H1 (cell line): ENCODE results near the gene MRPS34. TPM values are rescaled to one million over a fixed set of nuclear protein-coding genes. Genes with fewer than 3 reads are reported as not detected.

ENCODE experiments used
- CTCF ChIA-PET: fragments of 300-600 bp; sonication (Branson Sonifier 250); formaldehyde crosslinking; loops from one replicate; lab custom pipeline; 2021; ENCODE audit not compliant: partially characterized antibody; lab: Charles Lee
- POLR2A ChIA-PET: fragments of 300-600 bp; sonication (Branson Sonifier 250); formaldehyde crosslinking; loops from one replicate; lab custom pipeline; 2021; ENCODE audit warnings: inconsistent platforms; ENCODE audit not compliant: partially characterized antibody; lab: Charles Lee
- DNase-seq, 2 experiments: peaks; one replicate each; pipeline versions ENCODE4 v3.0.0 to v3.0.0-alpha.2; 2010 to 2022; ENCODE audit warnings: low spot score in 2 of 2, low read depth in 1 of 2, mixed read lengths in 1 of 2
- FAIRE-seq: peaks from 2 replicates; lab custom pipeline; 2011; peaks lifted over from hg19 to GRCh38; lab: Jason Lieb, UNC
- H2AFZ ChIP-seq: 2 replicates; pipeline ENCODE4 v1.8.1; 2012; ENCODE audit warnings: low read length, inconsistent platforms
- H2AK5ac ChIP-seq: 2 replicates; pipeline ENCODE4 v1.6.1; 2013; ENCODE audit warnings: low read depth, low read length
- H2BK120ac ChIP-seq: replicated peaks from 2 replicates; pipeline ENCODE3; 2013; ENCODE audit warnings: low read depth, low read length, inconsistent platforms
- H2BK12ac ChIP-seq: 2 replicates; pipeline ENCODE4 v1.6.1; 2013; ENCODE audit warnings: low read depth, low read length
- H2BK15ac ChIP-seq: 2 replicates; pipeline ENCODE4 v1.6.1; 2013; ENCODE audit warnings: low read length
- H2BK20ac ChIP-seq: 2 replicates; pipeline ENCODE4 v1.6.1; 2013; ENCODE audit warnings: low read length
- H2BK5ac ChIP-seq: 2 replicates; pipeline ENCODE4 v1.6.1; 2013; ENCODE audit warnings: low read depth, low read length
- H3K14ac ChIP-seq: 2 replicates; pipeline ENCODE4 v1.6.1; 2013; ENCODE audit warnings: inconsistent platforms; ENCODE audit not compliant: insufficient read length
- H3K18ac ChIP-seq: 2 replicates; pipeline ENCODE4 v1.6.1; 2013; ENCODE audit warnings: low read length; ENCODE audit errors: extremely low read depth
- H3K23ac ChIP-seq: 2 replicates; pipeline ENCODE4 v1.6.1; 2013; ENCODE audit warnings: inconsistent platforms; ENCODE audit not compliant: insufficient read length
- H3K23me2 ChIP-seq: 2 replicates; pipeline ENCODE4 v1.6.1; 2013; ENCODE audit warnings: low read depth, low read length
- H3K27ac ChIP-seq: 2 replicates; pipeline ENCODE4 v1.6.1; 2011; ENCODE audit warnings: low read depth, low read length, inconsistent platforms
- H3K27me3 ChIP-seq, 4 experiments: replicated peaks in 1 of 4; 1 replicate in 1 of 4; 2 replicates in 3 of 4; pipeline versions ENCODE4 v1.6.1 to v1.8.1; 2011 to 2013; ENCODE audit warnings: low read length in 3 of 4, mild to moderate bottlenecking in 3 of 4, inconsistent platforms in 2 of 4, mixed read lengths in 2 of 4, moderate library complexity in 1 of 4; ENCODE audit not compliant: control insufficient read depth in 3 of 4, insufficient read depth in 3 of 4; ENCODE audit errors: extremely low read depth in 1 of 4
- H3K36me3 ChIP-seq, 4 experiments: 2 replicates each; pipeline versions ENCODE4 v1.6.1 to v1.8.1; 2011 to 2013; ENCODE audit warnings: mild to moderate bottlenecking in 4 of 4, low read length in 3 of 4, moderate library complexity in 2 of 4, control low read depth in 1 of 4, inconsistent platforms in 1 of 4; ENCODE audit not compliant: insufficient read depth in 4 of 4, control insufficient read depth in 2 of 4
- H3K4ac ChIP-seq: replicated peaks from 2 replicates; pipeline ENCODE3; 2013; ENCODE audit warnings: low read length, low read depth, mixed read lengths, inconsistent platforms; ENCODE audit not compliant: insufficient read length
- H3K4me1 ChIP-seq, 4 experiments: replicated peaks in 1 of 4; 1 replicate in 1 of 4; 2 replicates in 3 of 4; pipeline versions ENCODE4 v1.6.1 to v1.8.1; 2011 to 2013; ENCODE audit warnings: low read length in 3 of 4, inconsistent platforms in 2 of 4, mixed read lengths in 1 of 4; ENCODE audit not compliant: insufficient read depth in 4 of 4, control insufficient read depth in 3 of 4
- H3K4me2 ChIP-seq, 2 experiments: 2 replicates each; pipeline versions ENCODE4 v1.6.1 to v1.8.1; 2011 to 2013; ENCODE audit warnings: low read depth in 2 of 2, low read length in 2 of 2, control low read depth in 1 of 2, inconsistent platforms in 1 of 2, mild to moderate bottlenecking in 1 of 2; ENCODE audit not compliant: insufficient read depth in 1 of 2
- H3K4me3 ChIP-seq, 4 experiments: fragments of 200-600, 300-600 bp in 1 of 4; sonication (generic), shearing (Covaris generic), sonication (Bioruptor Twin) in 1 of 4; 2 replicates each; pipeline versions ENCODE4 v1.5.1 to v1.8.1; 2011 to 2016; ENCODE audit warnings: low read length in 4 of 4, low read depth in 3 of 4, control low read depth in 2 of 4, inconsistent platforms in 2 of 4, mild to moderate bottlenecking in 2 of 4, mixed read lengths in 1 of 4, moderate library complexity in 1 of 4; ENCODE audit not compliant: insufficient read depth in 2 of 4; ENCODE audit errors: extremely low read depth in 1 of 4
- H3K56ac ChIP-seq: replicated peaks from 2 replicates; pipeline ENCODE3; 2013; ENCODE audit warnings: low read depth, mild to moderate bottlenecking, mixed read lengths, low read length, inconsistent platforms; ENCODE audit not compliant: insufficient read length
- H3K79me1 ChIP-seq: 2 replicates; pipeline ENCODE4 v1.6.1; 2013; ENCODE audit warnings: low read depth, low read length, control low read depth
- H3K79me2 ChIP-seq, 2 experiments: 2 replicates each; pipeline versions ENCODE4 v1.6.1 to v1.8.1; 2012 to 2013; ENCODE audit warnings: low read length in 2 of 2, mild to moderate bottlenecking in 2 of 2, inconsistent platforms in 1 of 2; ENCODE audit not compliant: insufficient read depth in 2 of 2, control insufficient read depth in 1 of 2
- H3K9ac ChIP-seq, 4 experiments: replicated peaks in 1 of 4; 1 replicate in 1 of 4; 2 replicates in 3 of 4; pipeline versions ENCODE4 v1.6.1 to v1.8.1; 2011 to 2013; ENCODE audit warnings: low read depth in 3 of 4, low read length in 3 of 4, control low read depth in 2 of 4, mild to moderate bottlenecking in 2 of 4, moderate library complexity in 2 of 4, inconsistent platforms in 1 of 4; ENCODE audit errors: extremely low read depth in 1 of 4
- H3K9me3 ChIP-seq, 2 experiments: 2 replicates each; pipeline versions ENCODE4 v1.6.1 to v1.8.1; 2012 to 2013; ENCODE audit warnings: mild to moderate bottlenecking in 2 of 2, moderate library complexity in 2 of 2, control low read depth in 1 of 2, inconsistent platforms in 1 of 2, low read depth in 1 of 2, low read length in 1 of 2, mixed read lengths in 1 of 2; ENCODE audit not compliant: insufficient read depth in 2 of 2
- H4K20me1 ChIP-seq, 2 experiments: replicated peaks in 1 of 2; 2 replicates each; pipeline versions ENCODE3 to v1.8.1; 2011 to 2013; ENCODE audit warnings: inconsistent platforms in 2 of 2, low read length in 2 of 2, mild to moderate bottlenecking in 1 of 2; ENCODE audit not compliant: insufficient read depth in 2 of 2, control insufficient read depth in 1 of 2
- H4K5ac ChIP-seq: 2 replicates; pipeline ENCODE4 v1.6.1; 2013; ENCODE audit warnings: low read length, low read depth, mixed read lengths, inconsistent platforms; ENCODE audit not compliant: insufficient read length
- H4K8ac ChIP-seq: 2 replicates; pipeline ENCODE4 v1.8.0; 2013; ENCODE audit warnings: mild to moderate bottlenecking, moderate library complexity, low read length, inconsistent platforms; ENCODE audit not compliant: insufficient read depth; ENCODE audit errors: extremely low read depth
- H4K91ac ChIP-seq: replicated peaks from 2 replicates; pipeline ENCODE3; 2013; ENCODE audit warnings: low read length, mixed read lengths, inconsistent platforms; ENCODE audit not compliant: insufficient read length
- BACH1 ChIP-seq: IDR thresholded peaks from 2 replicates; pipeline ENCODE4 v1.6.1; 2012; ENCODE audit warnings: low read length, improper control_type of control experiment
- CHD2 ChIP-seq: IDR thresholded peaks from 2 replicates; pipeline ENCODE4 v1.6.1; 2012; ENCODE audit warnings: low read length, improper control_type of control experiment
- CREB1 ChIP-seq: IDR thresholded peaks from 2 replicates; pipeline ENCODE4 v1.6.1; 2012; ENCODE audit warnings: inconsistent platforms
- EP300 ChIP-seq, 2 experiments: IDR thresholded peaks; 1 replicate in 1 of 2; 2 replicates in 1 of 2; pipeline ENCODE4 v1.6.1; 2011 to 2012; ENCODE audit warnings: low read depth in 2 of 2, low read length in 2 of 2, mild to moderate bottlenecking in 2 of 2, borderline replicate concordance in 1 of 2, inconsistent platforms in 1 of 2, moderate library complexity in 1 of 2
- HDAC2 ChIP-seq, 2 experiments: fragments of 300-600 bp in 1 of 2; sonication (generic) in 1 of 2; IDR thresholded peaks; 2 replicates each; pipeline ENCODE4 v1.6.1; 2011 to 2012; ENCODE audit warnings: low read depth in 2 of 2, low read length in 2 of 2, mild to moderate bottlenecking in 2 of 2, moderate library complexity in 2 of 2, borderline replicate concordance in 1 of 2, inconsistent platforms in 1 of 2
- HDAC6 ChIP-seq: IDR thresholded peaks from one replicate; pipeline ENCODE4 v1.7.1; 2012; ENCODE audit warnings: low read depth, mild to moderate bottlenecking, inconsistent platforms, low read length, moderate library complexity
- JUND ChIP-seq: IDR thresholded peaks from 2 replicates; pipeline ENCODE4 v1.6.1; 2011; ENCODE audit warnings: mild to moderate bottlenecking, improper control_type of control experiment, low read length
- PHF8 ChIP-seq: fragments of 200-600 bp; sonication (generic); conservative IDR thresholded peaks from 2 replicates; pipeline ENCODE4 v1.7.1; 2012; ENCODE audit warnings: low read depth, mild to moderate bottlenecking, inconsistent platforms, low read length, moderate library complexity
- POU5F1 ChIP-seq: IDR thresholded peaks from 2 replicates; pipeline ENCODE4 v1.6.1; 2011; ENCODE audit warnings: low read depth, mild to moderate bottlenecking, low read length, moderate library complexity
- RBBP5 ChIP-seq: IDR thresholded peaks from 2 replicates; pipeline ENCODE4 v1.7.1; 2012; ENCODE audit warnings: low read depth, mild to moderate bottlenecking, inconsistent platforms, low read length, moderate library complexity, borderline replicate concordance
- RXRA ChIP-seq: IDR thresholded peaks from 2 replicates; pipeline ENCODE4 v1.6.1; 2011; ENCODE audit warnings: low read depth, mild to moderate bottlenecking, low read length, moderate library complexity; ENCODE audit not compliant: insufficient read depth
- SP2 ChIP-seq: IDR thresholded peaks from 2 replicates; pipeline ENCODE4 v1.6.1; 2012; ENCODE audit warnings: mild to moderate bottlenecking, low read length, inconsistent platforms
- YY1 ChIP-seq: IDR thresholded peaks from 2 replicates; pipeline ENCODE4 v1.6.1; 2011; ENCODE audit warnings: low read depth, mild to moderate bottlenecking, low read length
- WGBS, 2 experiments: shearing (Covaris generic) in 1 of 2; methylation state at CpG; one replicate each; pipeline versions ENCODE4 v1.1.6 to v1.1.7; 2013 to 2015; ENCODE audit warnings: low lambda C conversion rate in 2 of 2, mixed read lengths in 2 of 2, inconsistent platforms in 1 of 2, low coverage in 1 of 2, missing lambda C conversion rate in 1 of 2; ENCODE audit not compliant: insufficient replicate concordance in 2 of 2, insufficient coverage in 1 of 2, insufficient read length in 1 of 2; ENCODE audit errors: extremely low coverage in 1 of 2, missing lambda C conversion rate in 1 of 2; 5-methylcytosine and 5-hydroxymethylcytosine counted together
- polyA plus RNA-seq, 7 experiments: library from polyadenylated mRNA; depleted of rRNA in 3 of 7; stranded (reverse) in 5 of 7; unstranded in 2 of 7; fragments of >200 nt in 5 of 7; fragments of 200-250 nt in 2 of 7; gene quantifications; 1 replicate in 5 of 7; 2 replicates in 1 of 7; 4 replicates in 1 of 7; pipeline versions ENCODE4 v1.2.1 to v1.2.3, GENCODE V29; 2011 to 2013; ENCODE audit warnings: missing spikeins in 2 of 7, mixed read lengths in 2 of 7
- total RNA-seq: library from RNA; stranded (reverse); fragmentation: NEBNext Ultra II Directional; extraction: Animal tissue kit (Norgen Biotek cat#: 25700); gene quantifications from 2 replicates; pipeline ENCODE4 v1.2.1, GENCODE V29; 2021
- TF ChIP-seq, protein P1 (sequence below): IDR thresholded peaks from 2 replicates; pipeline ENCODE4 v1.6.1; 2012; ENCODE audit warnings: inconsistent platforms

The MRPS34 gene
- total and polyA plus RNA-seq, 2 of the 8 experiments (the other 6 are each of a cell fraction or from before 2014, with no cell fraction given): 168 to 252 TPM

DNA sequence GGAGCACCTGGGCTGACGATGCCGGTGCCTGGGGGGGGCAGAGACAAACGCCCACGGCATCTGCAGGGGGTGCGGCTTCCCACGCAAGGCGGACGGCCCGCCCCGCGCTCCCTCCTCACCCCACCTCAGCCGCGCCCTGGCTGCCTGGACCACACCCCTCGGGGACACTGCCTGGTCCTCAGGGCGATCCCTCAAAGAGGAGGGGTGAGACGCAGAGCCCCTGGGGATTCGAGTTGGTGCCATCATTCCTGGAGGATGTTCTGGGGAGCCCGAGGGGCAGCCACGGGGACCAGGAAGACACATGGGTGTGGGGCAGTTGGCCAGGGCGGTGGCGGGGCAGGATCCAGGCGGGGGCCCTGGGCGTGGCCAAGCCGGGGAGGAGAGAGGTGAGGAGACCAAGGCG, 16.7 kb upstream of the MRPS34 start:
- Histone ChIP-seq H3K4ac (no peak overlapping the region), H4K91ac (no peak overlapping the region), H3K9me3 (no peaks in the 10 kb centered on the region), H3K23ac (no peak overlapping the region), H3K36me3 (peaks cover 0 to 44% (median 2%) of the 10 kb centered on the region in 4 experiments; a peak in 4 of 8 replicates), H3K79me2 (peaks cover 0 to 22% of the 10 kb centered on the region in 2 experiments; a peak in 3 of 4 replicates), H2BK20ac (no peak overlapping the region), H2BK12ac (no peak overlapping the region), H3K9ac (no peak overlapping the region), H3K4me1 (no peaks in the 10 kb centered on the region), H2AFZ (no peak overlapping the region), H2AK5ac (no peak overlapping the region), H2BK120ac (no peak overlapping the region), H3K18ac (no peak overlapping the region), H3K56ac (no peak overlapping the region), H3K14ac (no peak overlapping the region), H2BK15ac (no peak overlapping the region), H3K27ac (no peak overlapping the region), H3K79me1 (peaks cover 9% of the 10 kb centered on the region; the same call in 1 of the 2 replicates), H3K23me2 (no peaks in the 10 kb centered on the region), H2BK5ac (no peak overlapping the region), H3K27me3 (no peaks in the 10 kb centered on the region), H3K4me3 (no peak overlapping the region), H4K20me1 (peaks cover 17 to 18% of the 10 kb centered on the region in 2 experiments), H4K8ac (no peak overlapping the region), H4K5ac (no peak overlapping the region), H3K4me2 (no peak overlapping the region)
- DNase-seq: no peak
- no peak for FAIRE-seq
- POLR2A ChIA-PET: interaction anchor here (1.3 to 4.0 kb wide), 5 partner anchors 10 to 31 kb away, joined by 3 to 15 read pairs (median 4); partner anchors contain the start of genes EME2 and MRPS34
- 93% methylated on average over 14 of the region's 25 CpGs; no CpG with 5 or more reads in 1 of the 2 experiments for WGBS, 2 experiments
- CTCF ChIA-PET: no interaction called here
- TF ChIP-seq BACH1 (no peak), RBBP5 (no peak), HDAC2 (IDR thresholded peaks at IDR 0.05; ENCODE audit: borderline replicate concordance in 1 of 2, low read depth in 2 of 2, low read length in 2 of 2) (no peak), RXRA (no peak), CHD2 (no peak), SP2 (no peak), JUND (no peak), EP300 (IDR thresholded peaks at IDR 0.05; ENCODE audit: borderline replicate concordance in 1 of 2, low read depth in 2 of 2, low read length in 2 of 2) (no peak), CREB1 (no peak), POU5F1 (no peak), PHF8 (no peak), YY1 (no peak), HDAC6 (no peak)
- TF ChIP-seq, protein P1, sequence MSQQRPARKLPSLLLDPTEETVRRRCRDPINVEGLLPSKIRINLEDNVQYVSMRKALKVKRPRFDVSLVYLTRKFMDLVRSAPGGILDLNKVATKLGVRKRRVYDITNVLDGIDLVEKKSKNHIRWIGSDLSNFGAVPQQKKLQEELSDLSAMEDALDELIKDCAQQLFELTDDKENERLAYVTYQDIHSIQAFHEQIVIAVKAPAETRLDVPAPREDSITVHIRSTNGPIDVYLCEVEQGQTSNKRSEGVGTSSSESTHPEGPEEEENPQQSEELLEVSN: no peak
